Measurements from ENCODE around the gene STX10.
A peak's percentile ranks its signal among the peaks of the same experiment; 100 is the strongest.

GRCh38 chr19:13102666-13103580, 47.3 kb downstream of the STX10 start, which contains the start of gene LYL1:
- peak; percentile 46; the same call in 1 of the 2 replicates for TF ChIP-seq POLR2A (IDR thresholded peaks at IDR 0.05; ENCODE audit: low read depth, low read length)
- TF ChIP-seq TAF1 (IDR thresholded peaks at IDR 0.05; ENCODE audit: borderline replicate concordance, low read depth, low read length), result no peak
- TF ChIP-seq POLR2AphosphoS5 (IDR thresholded peaks at IDR 0.05; ENCODE audit: low read depth, low read length), result no peak; the same call in none of the 2 replicates
